ENCODE results near the gene SYT13.

DNA sequence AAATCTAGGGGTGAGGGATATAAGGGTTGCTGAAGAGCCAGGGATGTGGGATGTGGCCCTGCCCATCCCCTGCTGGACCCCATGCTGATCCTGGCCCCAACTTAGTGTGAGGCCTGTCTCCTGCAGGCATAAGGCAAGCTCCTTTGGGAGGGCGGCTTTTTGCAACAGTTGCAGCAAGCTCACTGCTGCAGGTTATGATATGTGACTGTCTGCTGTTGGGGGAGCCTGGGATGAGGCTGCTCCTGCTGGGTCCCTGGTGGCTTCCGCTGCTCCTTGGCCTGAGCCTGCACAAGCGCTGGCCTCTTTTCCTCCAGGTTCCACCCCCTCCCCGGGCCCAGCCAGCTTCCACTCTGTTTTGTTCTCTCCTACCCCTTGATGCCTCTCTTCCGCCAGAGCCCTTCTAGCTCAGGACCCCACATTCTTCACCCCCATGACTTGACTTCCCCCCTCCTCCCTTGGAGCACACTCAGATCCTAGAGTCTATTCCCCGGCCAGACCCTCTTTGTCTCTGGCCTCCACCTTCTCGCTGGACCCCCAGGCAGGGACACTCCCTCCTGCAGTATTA, 35.0 kb upstream of the SYT13 start:
- TF ChIP-seq, protein P1, sequence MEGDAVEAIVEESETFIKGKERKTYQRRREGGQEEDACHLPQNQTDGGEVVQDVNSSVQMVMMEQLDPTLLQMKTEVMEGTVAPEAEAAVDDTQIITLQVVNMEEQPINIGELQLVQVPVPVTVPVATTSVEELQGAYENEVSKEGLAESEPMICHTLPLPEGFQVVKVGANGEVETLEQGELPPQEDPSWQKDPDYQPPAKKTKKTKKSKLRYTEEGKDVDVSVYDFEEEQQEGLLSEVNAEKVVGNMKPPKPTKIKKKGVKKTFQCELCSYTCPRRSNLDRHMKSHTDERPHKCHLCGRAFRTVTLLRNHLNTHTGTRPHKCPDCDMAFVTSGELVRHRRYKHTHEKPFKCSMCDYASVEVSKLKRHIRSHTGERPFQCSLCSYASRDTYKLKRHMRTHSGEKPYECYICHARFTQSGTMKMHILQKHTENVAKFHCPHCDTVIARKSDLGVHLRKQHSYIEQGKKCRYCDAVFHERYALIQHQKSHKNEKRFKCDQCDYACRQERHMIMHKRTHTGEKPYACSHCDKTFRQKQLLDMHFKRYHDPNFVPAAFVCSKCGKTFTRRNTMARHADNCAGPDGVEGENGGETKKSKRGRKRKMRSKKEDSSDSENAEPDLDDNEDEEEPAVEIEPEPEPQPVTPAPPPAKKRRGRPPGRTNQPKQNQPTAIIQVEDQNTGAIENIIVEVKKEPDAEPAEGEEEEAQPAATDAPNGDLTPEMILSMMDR (conservative IDR thresholded peaks at IDR 0.05) = no peak
- no peak for TF ChIP-seq EZH2 (IDR thresholded peaks at IDR 0.05; ENCODE audit: low read depth)

Measured in PC-9 (cell line).